K562 (cell line): ENCODE results near the gene PCDHB7. TPM values are rescaled to one million over a fixed set of nuclear protein-coding genes. Genes with fewer than 3 reads are reported as not detected.
A peak's percentile ranks its signal among the peaks of the same experiment; 100 is the strongest.

Experiments used
- ATAC-seq: fragments of 200-7000 bp; cut with Tn5 transposase; 3 replicates; pipeline ENCODE4 v1.9.1; 2020; ENCODE audit warnings: moderate library complexity
- BruUV-seq: library from RNA; stranded (reverse); fragments of 400-500 nt; replicated peaks from 2 replicates; lab custom pipeline; 2021; lab: Mats Ljungman, UMichigan
- CTCF ChIA-PET: fragments of 300-600 bp; formaldehyde crosslinking; extraction: SDS; loops from one replicate; lab custom pipeline; 2021; ENCODE audit warnings: low intra/inter-chr PET ratio; lab: Yijun Ruan, JAX
- POLR2A ChIA-PET: fragments of 300-600, 350-650 bp; sonication (Branson Sonifier 250); formaldehyde crosslinking; extraction: SDS; loops from one replicate; lab custom pipeline; 2021; ENCODE audit warnings: antibody characterized with exemption, inconsistent platforms; lab: Yijun Ruan, JAX
- DNase-seq, 4 experiments: peaks; one replicate each; pipeline versions ENCODE4 v3.0.0 to v3.0.0-alpha.2; 2011 to 2018; ENCODE audit warnings: low spot score in 3 of 4, mixed read lengths in 3 of 4; ENCODE audit errors: extremely low read depth in 1 of 4
- FAIRE-seq: peaks from 2 replicates; lab custom pipeline; 2011; peaks lifted over from hg19 to GRCh38; lab: Jason Lieb, UNC
- H2AFZ ChIP-seq: 2 replicates; pipeline ENCODE4 v1.6.0; 2011; ENCODE audit warnings: low read depth, low read length, control low read depth, inconsistent platforms
- H3K27ac ChIP-seq: fragments of 200-600 bp; 3 replicates; pipeline ENCODE4 v1.8.0; 2011; ENCODE audit warnings: low read depth, mild to moderate bottlenecking, control low read depth, inconsistent platforms, low read length, moderate library complexity, mixed read lengths; ENCODE audit errors: extremely low read depth
- H3K27me3 ChIP-seq, 2 experiments: fragments of 300-600 bp in 1 of 2; 2 replicates in 1 of 2; 3 replicates in 1 of 2; pipeline versions ENCODE4 v1.6.0 to v1.8.0; 2011; ENCODE audit warnings: inconsistent platforms in 2 of 2, low read length in 2 of 2, mild to moderate bottlenecking in 1 of 2, mixed read lengths in 1 of 2, moderate library complexity in 1 of 2; ENCODE audit not compliant: control insufficient read depth in 2 of 2, insufficient read depth in 2 of 2
- H3K36me3 ChIP-seq: fragments of 300-600 bp; 3 replicates; pipeline ENCODE4 v1.8.0; 2011; ENCODE audit warnings: mild to moderate bottlenecking, low read length, inconsistent platforms; ENCODE audit not compliant: control insufficient read depth, insufficient read depth
- H3K4me1 ChIP-seq, 2 experiments: fragments of 200-600 bp in 1 of 2; replicated peaks in 1 of 2; 2 replicates in 1 of 2; 3 replicates in 1 of 2; pipeline versions ENCODE4 v1.5.1 to v1.8.0; 2011; ENCODE audit warnings: inconsistent platforms in 2 of 2, low read length in 2 of 2, mild to moderate bottlenecking in 1 of 2, mixed read lengths in 1 of 2, moderate library complexity in 1 of 2; ENCODE audit not compliant: control insufficient read depth in 2 of 2, insufficient read depth in 2 of 2
- H3K4me2 ChIP-seq: 2 replicates; pipeline ENCODE4 v1.6.1; 2011; ENCODE audit warnings: low read length, control low read depth, inconsistent platforms, mixed read lengths; ENCODE audit not compliant: insufficient read depth
- H3K4me3 ChIP-seq: fragments of 200-600 bp; sonication (generic), shearing (Covaris generic); 2 replicates; pipeline ENCODE4 v1.5.1; 2016; ENCODE audit warnings: control low read depth, inconsistent platforms
- H3K79me2 ChIP-seq: fragments of 200-600 bp; 3 replicates; pipeline ENCODE4 v1.8.0; 2011; ENCODE audit warnings: low read length, inconsistent platforms; ENCODE audit not compliant: control insufficient read depth, insufficient read depth
- H3K9ac ChIP-seq, 2 experiments: 2 replicates each; pipeline versions ENCODE4 v1.6.0 to v1.6.1; 2011; ENCODE audit warnings: low read depth in 2 of 2, low read length in 2 of 2, control low read depth in 1 of 2, inconsistent platforms in 1 of 2, mild to moderate bottlenecking in 1 of 2, mixed read lengths in 1 of 2; ENCODE audit not compliant: insufficient read depth in 1 of 2
- H3K9me1 ChIP-seq: one replicate; pipeline ENCODE4 v1.6.0; 2011; ENCODE audit warnings: inconsistent platforms, mild to moderate bottlenecking, low read length, moderate library complexity; ENCODE audit not compliant: control insufficient read depth, insufficient read depth
- H3K9me3 ChIP-seq: replicated peaks from 2 replicates; pipeline ENCODE4 v1.5.1; 2011; ENCODE audit warnings: low read depth, low read length, inconsistent platforms; ENCODE audit not compliant: control insufficient read depth, insufficient read depth
- H4K20me1 ChIP-seq: replicated peaks from 2 replicates; pipeline ENCODE4 v1.6.1; 2011; ENCODE audit warnings: low read length, inconsistent platforms, mixed read lengths; ENCODE audit not compliant: control insufficient read depth, insufficient read depth
- DACH1 ChIP-seq: fragments of 450-650 bp; IDR thresholded peaks from 2 replicates; pipeline ENCODE4 v1.6.1; 2018; ENCODE audit not compliant: partially characterized antibody
- SMAD2 ChIP-seq: fragments of 150-350 bp; IDR thresholded peaks from 2 replicates; pipeline ENCODE4 v1.6.1; 2014; ENCODE audit warnings: low read depth, mild to moderate bottlenecking, low read length
- YY1 ChIP-seq, 3 experiments: IDR thresholded peaks; 2 replicates each; pipeline ENCODE4 v1.6.1; 2011; ENCODE audit warnings: low read length in 2 of 3, mild to moderate bottlenecking in 2 of 3, moderate library complexity in 2 of 3, borderline replicate concordance in 1 of 3, control low read depth in 1 of 3, low read depth in 1 of 3; ENCODE audit not compliant: insufficient read depth in 3 of 3, insufficient replicate concordance in 2 of 3, control insufficient read depth in 1 of 3, insufficient read length in 1 of 3; ENCODE audit errors: extremely low read depth in 1 of 3
- WGBS: fragments of 100-300 bp; shearing (Covaris generic); methylation state at CpG from one replicate; pipeline ENCODE4 v1.1.6; 2016; ENCODE audit warnings: low coverage, mixed read lengths; ENCODE audit not compliant: insufficient coverage; ENCODE audit errors: missing lambda C conversion rate; 5-methylcytosine and 5-hydroxymethylcytosine counted together
- in situ Hi-C: fragments of 300-500 bp; cut with MboI; formaldehyde crosslinking; loops from 4 replicates; pipeline ENCODE4 v1.15.0; 2018; ENCODE audit warnings: inconsistent platforms, mixed read lengths
- intact Hi-C: fragments of 100-400 bp; cut with micrococcal nuclease; formaldehyde crosslinking; loops from 2 replicates; pipeline ENCODE4 v1.14.2; 2022
- polyA plus RNA-seq, 8 experiments: library from polyadenylated mRNA; depleted of rRNA in 4 of 8; stranded (reverse) in 5 of 8; unstranded in 3 of 8; fragments of >200 nt; fragmentation: Nextera tagmentation in 2 of 8; fragmentation: Illumina TruSeq in 1 of 8; extraction: Ambion mirVana in 2 of 8; extraction: Trizol in 1 of 8; gene quantifications; 2 replicates each; pipeline versions ENCODE4 v1.2.1 to v1.2.3, GENCODE V29; 2011 to 2014; ENCODE audit warnings: inconsistent platforms in 1 of 8, missing spikeins in 1 of 8
- total RNA-seq, 7 experiments: library from RNA; depleted of rRNA in 6 of 7; stranded (reverse); fragments of >200 nt in 6 of 7; fragmentation: Illumina TruSeq in 2 of 7; extraction: Trizol in 2 of 7; gene quantifications; 2 replicates each; pipeline versions ENCODE4 v1.2.1 to v1.2.3, GENCODE V29; 2011 to 2021; ENCODE audit warnings: low replicate concordance in 1 of 7
- TF ChIP-seq, protein P1 (sequence below), 3 experiments: IDR thresholded peaks in 2 of 3; conservative IDR thresholded peaks in 1 of 3; 2 replicates each; pipeline ENCODE4 v1.5.1; 2011 to 2012; ENCODE audit warnings: low read length in 3 of 3, mild to moderate bottlenecking in 3 of 3, control low read depth in 2 of 3, improper control_type of control experiment in 1 of 3, inconsistent platforms in 1 of 3, low read depth in 1 of 3, mixed read lengths in 1 of 3, moderate library complexity in 1 of 3; ENCODE audit not compliant: insufficient read depth in 2 of 3
- TF ChIP-seq, protein P2 (sequence below): fragments of 250-450 bp; sonication (Bioruptor Pico); IDR thresholded peaks from 2 replicates; pipeline ENCODE4 v1.5.0; 2020; ENCODE audit warnings: mild to moderate bottlenecking

PCDHB7 gene
- total and polyA plus RNA-seq, 9 of the 15 experiments (the other 6 are each of a cell fraction or from before 2014, with no cell fraction given) = not detected

DNA sequence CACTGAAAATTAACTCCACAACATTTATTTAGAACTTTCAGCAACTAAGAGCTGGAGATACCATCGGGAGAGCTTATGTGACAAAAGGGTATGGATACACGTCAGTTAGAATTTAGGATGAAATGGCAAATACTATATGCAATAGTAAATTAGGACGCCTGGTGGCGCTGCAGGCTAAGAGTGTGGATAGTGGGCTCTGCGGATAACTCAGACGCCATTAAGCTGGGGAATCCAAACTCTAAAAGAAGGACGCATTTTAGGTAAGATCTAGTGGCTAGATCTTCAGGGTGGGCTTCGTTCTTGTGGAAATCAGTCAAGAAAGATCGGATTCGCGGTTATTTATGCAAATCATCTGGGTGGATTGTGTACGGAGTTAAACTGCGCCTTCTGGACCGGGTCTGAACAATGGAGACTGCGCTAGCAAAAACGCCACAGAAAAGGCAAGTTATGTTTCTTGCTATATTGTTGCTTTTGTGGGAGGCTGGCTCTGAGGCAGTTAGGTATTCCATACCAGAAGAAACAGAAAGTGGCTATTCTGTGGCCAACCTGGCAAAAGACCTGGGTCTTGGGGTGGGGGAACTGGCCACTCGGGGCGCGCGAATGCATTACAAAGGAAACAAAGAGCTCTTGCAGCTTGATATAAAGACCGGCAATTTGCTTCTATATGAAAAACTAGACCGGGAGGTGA lies 37.3 kb upstream of the PCDHB7 start, which contains the start of gene PCDHB5:
Gene PCDHB5, plus strand, starts transcription at position 177 of the 688 bp plus-strand sequence. Its CDS starts 229 bp downstream, at position 406.
- BruUV-seq = no TSS peak
- WGBS = 3% methylated on average over 22 of the region's 22 CpGs

More for the DNA sequence above, 37.3 kb upstream of the PCDHB7 start, which contains the start of gene PCDHB5:
- DNase-seq (peak; percentile 34 to 49 (median 40)), FAIRE-seq (no peak), ATAC-seq (peak; percentile 86)
- in situ Hi-C loops (no loop called here), intact Hi-C loops (no loop called here)
- no peak within 1 kb of the TSS for H3K27ac ChIP-seq
- H2AFZ ChIP-seq = peak within 1 kb of the TSS; percentile 54
- H3K27me3 ChIP-seq = peaks cover 0 to 10% of the 10 kb centered on the region in 2 experiments; a peak in 2 of 5 replicates
- no peak within 1 kb of the TSS for H3K9ac ChIP-seq
- no peaks in the 10 kb centered on the region for H4K20me1 ChIP-seq
- H3K79me2 ChIP-seq = no peaks in the 10 kb centered on the region
- TF ChIP-seq, protein P1, sequence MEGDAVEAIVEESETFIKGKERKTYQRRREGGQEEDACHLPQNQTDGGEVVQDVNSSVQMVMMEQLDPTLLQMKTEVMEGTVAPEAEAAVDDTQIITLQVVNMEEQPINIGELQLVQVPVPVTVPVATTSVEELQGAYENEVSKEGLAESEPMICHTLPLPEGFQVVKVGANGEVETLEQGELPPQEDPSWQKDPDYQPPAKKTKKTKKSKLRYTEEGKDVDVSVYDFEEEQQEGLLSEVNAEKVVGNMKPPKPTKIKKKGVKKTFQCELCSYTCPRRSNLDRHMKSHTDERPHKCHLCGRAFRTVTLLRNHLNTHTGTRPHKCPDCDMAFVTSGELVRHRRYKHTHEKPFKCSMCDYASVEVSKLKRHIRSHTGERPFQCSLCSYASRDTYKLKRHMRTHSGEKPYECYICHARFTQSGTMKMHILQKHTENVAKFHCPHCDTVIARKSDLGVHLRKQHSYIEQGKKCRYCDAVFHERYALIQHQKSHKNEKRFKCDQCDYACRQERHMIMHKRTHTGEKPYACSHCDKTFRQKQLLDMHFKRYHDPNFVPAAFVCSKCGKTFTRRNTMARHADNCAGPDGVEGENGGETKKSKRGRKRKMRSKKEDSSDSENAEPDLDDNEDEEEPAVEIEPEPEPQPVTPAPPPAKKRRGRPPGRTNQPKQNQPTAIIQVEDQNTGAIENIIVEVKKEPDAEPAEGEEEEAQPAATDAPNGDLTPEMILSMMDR (IDR thresholded peaks at IDR 0.05 in 2 of 3, conservative IDR thresholded peaks at IDR 0.05 in 1 of 3; ENCODE audit: insufficient read depth in 2 of 3, low read depth in 1 of 3, low read length in 3 of 3) = peak; percentile 61 to 68 (median 65)
- TF ChIP-seq, protein P2, sequence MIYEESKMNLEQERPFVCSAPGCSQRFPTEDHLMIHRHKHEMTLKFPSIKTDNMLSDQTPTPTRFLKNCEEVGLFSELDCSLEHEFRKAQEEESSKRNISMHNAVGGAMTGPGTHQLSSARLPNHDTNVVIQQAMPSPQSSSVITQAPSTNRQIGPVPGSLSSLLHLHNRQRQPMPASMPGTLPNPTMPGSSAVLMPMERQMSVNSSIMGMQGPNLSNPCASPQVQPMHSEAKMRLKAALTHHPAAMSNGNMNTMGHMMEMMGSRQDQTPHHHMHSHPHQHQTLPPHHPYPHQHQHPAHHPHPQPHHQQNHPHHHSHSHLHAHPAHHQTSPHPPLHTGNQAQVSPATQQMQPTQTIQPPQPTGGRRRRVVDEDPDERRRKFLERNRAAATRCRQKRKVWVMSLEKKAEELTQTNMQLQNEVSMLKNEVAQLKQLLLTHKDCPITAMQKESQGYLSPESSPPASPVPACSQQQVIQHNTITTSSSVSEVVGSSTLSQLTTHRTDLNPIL (CRISPR knock-in tag) = no peak
- TF ChIP-seq DACH1 = no peak
- no peak for TF ChIP-seq SMAD2
- peak in 1 of 3 experiments; percentile 52 for TF ChIP-seq YY1 (IDR thresholded peaks at IDR 0.05; ENCODE audit: borderline replicate concordance in 1 of 3, control insufficient read depth in 1 of 3, extremely low read depth in 1 of 3, insufficient read depth in 3 of 3, insufficient read length in 1 of 3, insufficient replicate concordance in 2 of 3, low read depth in 1 of 3, low read length in 2 of 3)
- H3K4me2 ChIP-seq = peak within 1 kb of the TSS; percentile 49
- ChIA-PET CTCF (no interaction called here), POLR2A (no interaction called here)
- no peaks in the 10 kb centered on the region for H3K9me1 ChIP-seq
- no peaks in the 10 kb centered on the region for H3K36me3 ChIP-seq
- no peak within 1 kb of the TSS; the same call in 1 of the 2 replicates for H3K4me3 ChIP-seq
- no peaks in the 10 kb centered on the region for H3K9me3 ChIP-seq
- H3K4me1 ChIP-seq = no peaks in the 10 kb centered on the region
